Esophagus muscularis mucosa (tissue), 4 donors: Measurements from ENCODE around the gene KCP. TPM values are rescaled to one million over a fixed set of nuclear protein-coding genes. Genes with fewer than 3 reads are reported as not detected.

Experiments used
- DNase-seq: peaks from one replicate; pipeline ENCODE4 v3.0.0-alpha.2; 2017; ENCODE audit errors: extremely low spot score
- H3K27ac ChIP-seq, 4 donors: fragments of 200-600 bp; sonication (generic); replicated peaks in 1 of 4; 1 replicate in 3 of 4; 2 replicates in 1 of 4; pipeline ENCODE4 v1.5.1; 2016 to 2019; ENCODE audit warnings: mild to moderate bottlenecking in 1 of 4
- H3K27me3 ChIP-seq, 4 donors: fragments of 200-600 bp; sonication (generic); one replicate each; pipeline versions ENCODE4 v1.5.1 to v1.6.0; 2016 to 2019
- H3K36me3 ChIP-seq, 4 donors: fragments of 200-600 bp; sonication (generic); one replicate each; pipeline ENCODE4 v1.5.1; 2016 to 2019
- H3K4me1 ChIP-seq, 4 donors: fragments of 200-600 bp; sonication (generic); one replicate each; pipeline ENCODE4 v1.5.1; 2016 to 2019
- H3K4me3 ChIP-seq, 4 donors: fragments of 200-600 bp; sonication (generic); 1 replicate in 2 of 4; 2 replicates in 2 of 4; pipeline ENCODE4 v1.5.1; 2016 to 2019; ENCODE audit warnings: mild to moderate bottlenecking in 4 of 4, moderate library complexity in 1 of 4
- H3K9me3 ChIP-seq, 4 donors: fragments of 200-600 bp; sonication (generic); 1 replicate in 3 of 4; 2 replicates in 1 of 4; pipeline ENCODE4 v1.5.1; 2016 to 2019
- EP300 ChIP-seq: sonication (generic); formaldehyde crosslinking; IDR thresholded peaks from one replicate; pipeline ENCODE4 v1.6.1; 2017; ENCODE audit warnings: antibody characterized with exemption
- POLR2A ChIP-seq: fragments of 450-650 bp; IDR thresholded peaks from one replicate; pipeline ENCODE4 v1.6.1; 2017; ENCODE audit warnings: antibody characterized with exemption, moderate library complexity, mild to moderate bottlenecking, low read depth
- POLR2AphosphoS5 ChIP-seq, 2 donors: sonication (generic); formaldehyde crosslinking; IDR thresholded peaks; one replicate each; pipeline ENCODE4 v1.6.1; 2017; ENCODE audit warnings: antibody characterized with exemption in 2 of 2
- WGBS: methylation state at CpG from one replicate; pipeline ENCODE4 v1.1.5; 2018; 5-methylcytosine and 5-hydroxymethylcytosine counted together
- intact Hi-C: fragments of 100-400 bp; cut with DNase I; formaldehyde crosslinking; loops from one replicate; pipeline ENCODE4 v1.15.1; 2023
- total RNA-seq, 4 donors: library from RNA; depleted of rRNA; stranded (reverse); fragments of >200 nt; gene quantifications; one replicate each; pipeline versions ENCODE4 v1.1.0 to v1.2.1, GENCODE V29; 2016
- TF ChIP-seq, protein P1 (sequence below), 3 experiments: fragments of 200-600 bp in 2 of 3; fragments of 450-650 bp in 1 of 3; sonication (generic) in 2 of 3; IDR thresholded peaks; one replicate each; pipeline ENCODE4 v1.5.1; 2017 to 2019; ENCODE audit warnings: antibody characterized with exemption in 3 of 3, mild to moderate bottlenecking in 2 of 3, moderate library complexity in 1 of 3

The KCP gene
- total RNA-seq, 4 donors from 2014 or later, result 0.13 to 0.66 (median 0.29) TPM; not detected in 1

DNA sequence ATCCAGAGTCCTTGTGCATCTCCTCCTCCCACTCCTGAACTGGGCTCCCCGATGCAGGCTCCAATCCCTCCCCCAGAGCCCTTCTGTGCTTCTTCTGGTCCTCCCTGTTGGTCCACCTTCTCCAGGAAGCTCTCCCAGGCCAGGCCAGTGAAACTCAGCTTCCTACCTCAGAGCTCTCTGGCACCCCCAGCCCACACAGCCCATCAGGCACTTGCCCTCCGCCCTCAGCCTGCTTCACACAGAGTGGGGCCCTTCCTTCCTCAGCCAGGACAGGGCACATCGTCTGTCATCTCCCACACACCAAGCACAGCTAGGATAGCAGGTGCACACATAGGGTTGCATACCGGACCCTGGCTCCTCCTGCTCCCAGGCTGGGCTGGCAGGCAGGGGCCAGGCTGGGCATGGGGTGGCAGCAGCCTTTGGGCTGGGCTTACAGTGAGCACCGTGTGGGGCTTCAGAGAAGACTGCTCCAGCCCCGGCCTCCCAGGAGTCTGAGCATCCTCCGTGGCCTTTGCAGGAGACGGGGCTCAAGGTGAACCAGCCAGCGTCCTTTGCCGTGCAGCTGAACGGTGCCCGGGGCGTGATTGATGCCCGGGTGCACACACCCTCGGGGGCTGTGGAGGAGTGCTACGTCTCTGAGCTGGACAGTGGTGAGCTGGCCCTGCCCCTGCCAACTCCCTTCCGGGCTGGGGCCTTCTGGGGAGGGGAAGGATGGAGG, 54.3 kb downstream of the KCP start:
- 79% methylated on average over 6 of the region's 17 CpGs for WGBS
- Histone ChIP-seq H3K4me1 (peaks cover 27 to 41% (median 40%) of the 10 kb centered on the region in 4 donors), H3K27ac (peak overlapping the region in 3 of 4 donors; percentile 39 to 53 (median 42)), H3K36me3 (peaks cover 57 to 75% (median 73%) of the 10 kb centered on the region in 4 donors), H3K27me3 (no peaks in the 10 kb centered on the region), H3K4me3 (no peak overlapping the region), H3K9me3 (no peaks in the 10 kb centered on the region)
- TF ChIP-seq POLR2AphosphoS5 (IDR thresholded peaks at IDR 0.05) (no peak), EP300 (no peak), POLR2A (no peak)
- TF ChIP-seq, protein P1, sequence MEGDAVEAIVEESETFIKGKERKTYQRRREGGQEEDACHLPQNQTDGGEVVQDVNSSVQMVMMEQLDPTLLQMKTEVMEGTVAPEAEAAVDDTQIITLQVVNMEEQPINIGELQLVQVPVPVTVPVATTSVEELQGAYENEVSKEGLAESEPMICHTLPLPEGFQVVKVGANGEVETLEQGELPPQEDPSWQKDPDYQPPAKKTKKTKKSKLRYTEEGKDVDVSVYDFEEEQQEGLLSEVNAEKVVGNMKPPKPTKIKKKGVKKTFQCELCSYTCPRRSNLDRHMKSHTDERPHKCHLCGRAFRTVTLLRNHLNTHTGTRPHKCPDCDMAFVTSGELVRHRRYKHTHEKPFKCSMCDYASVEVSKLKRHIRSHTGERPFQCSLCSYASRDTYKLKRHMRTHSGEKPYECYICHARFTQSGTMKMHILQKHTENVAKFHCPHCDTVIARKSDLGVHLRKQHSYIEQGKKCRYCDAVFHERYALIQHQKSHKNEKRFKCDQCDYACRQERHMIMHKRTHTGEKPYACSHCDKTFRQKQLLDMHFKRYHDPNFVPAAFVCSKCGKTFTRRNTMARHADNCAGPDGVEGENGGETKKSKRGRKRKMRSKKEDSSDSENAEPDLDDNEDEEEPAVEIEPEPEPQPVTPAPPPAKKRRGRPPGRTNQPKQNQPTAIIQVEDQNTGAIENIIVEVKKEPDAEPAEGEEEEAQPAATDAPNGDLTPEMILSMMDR (IDR thresholded peaks at IDR 0.05), result no peak
- DNase-seq, result no peak
- intact Hi-C loops, result no loop called here

DNA sequence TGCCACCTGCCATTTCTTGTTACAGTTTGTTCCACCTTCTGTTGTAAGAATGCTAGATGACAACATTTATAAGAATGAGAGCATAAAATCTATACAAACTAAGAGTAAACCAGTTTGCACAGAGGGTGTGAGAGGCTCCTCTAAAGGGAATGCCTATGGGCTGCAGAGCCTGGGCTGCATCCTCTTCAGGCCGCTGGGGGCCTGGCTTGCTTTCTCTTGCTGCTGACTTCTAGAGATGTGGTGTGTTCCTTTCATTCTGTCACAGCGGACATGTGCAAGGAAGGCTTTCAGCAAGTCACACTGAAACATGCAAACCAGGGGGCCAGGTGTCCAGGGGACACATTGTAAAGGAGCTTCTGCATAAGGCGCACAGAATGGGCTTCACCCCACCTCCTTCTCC, 55.0 kb downstream of the KCP start:
- Histone ChIP-seq H3K27ac (peak overlapping the region in 1 of 4 donors; percentile 42), H3K4me1 (peaks cover 22 to 35% (median 33%) of the 10 kb centered on the region in 4 donors), H3K9me3 (no peaks in the 10 kb centered on the region), H3K27me3 (no peaks in the 10 kb centered on the region), H3K36me3 (peaks cover 63 to 81% (median 79%) of the 10 kb centered on the region in 4 donors), H3K4me3 (no peak overlapping the region)
- intact Hi-C loops, result no loop called here
- no peak for TF ChIP-seq EP300
- TF ChIP-seq, protein P1 (IDR thresholded peaks at IDR 0.05), result no peak
- TF ChIP-seq POLR2A, result no peak
- TF ChIP-seq POLR2AphosphoS5 (IDR thresholded peaks at IDR 0.05), result no peak
- WGBS, result 60% methylated on average over 2 of the region's 3 CpGs
- no peak for DNase-seq

DNA sequence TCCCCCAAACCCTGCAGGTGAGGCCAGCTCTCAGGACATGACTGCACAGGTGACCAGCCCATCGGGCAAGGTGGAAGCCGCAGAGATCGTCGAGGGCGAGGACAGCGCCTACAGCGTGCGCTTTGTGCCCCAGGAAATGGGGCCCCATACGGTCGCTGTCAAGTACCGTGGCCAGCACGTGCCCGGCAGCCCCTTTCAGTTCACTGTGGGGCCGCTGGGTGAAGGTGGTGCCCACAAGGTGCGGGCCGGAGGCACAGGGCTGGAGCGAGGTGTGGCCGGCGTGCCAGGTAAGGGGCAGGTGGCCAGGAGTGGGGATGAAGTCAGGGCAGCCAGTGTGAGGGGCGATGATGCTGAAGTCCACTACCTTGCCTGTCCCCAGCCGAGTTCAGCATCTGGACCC, 56.1 kb downstream of the KCP start:
- H3K4me3 ChIP-seq, result no peak overlapping the region
- H3K36me3 ChIP-seq, result peaks cover 73 to 93% (median 91%) of the 10 kb centered on the region in 4 donors
- WGBS, result 93% methylated on average over 18 of the region's 21 CpGs
- no peak for DNase-seq
- intact Hi-C loops, result no loop called here
- no peaks in the 10 kb centered on the region for H3K9me3 ChIP-seq
- H3K27ac ChIP-seq, result peak overlapping the region in 1 of 4 donors; percentile 10
- no peaks in the 10 kb centered on the region for H3K27me3 ChIP-seq
- H3K4me1 ChIP-seq, result peaks cover 10 to 24% (median 22%) of the 10 kb centered on the region in 4 donors
- no peak for TF ChIP-seq POLR2AphosphoS5 (IDR thresholded peaks at IDR 0.05)
- TF ChIP-seq EP300, result no peak
- TF ChIP-seq POLR2A, result no peak
- TF ChIP-seq, protein P1 (IDR thresholded peaks at IDR 0.05), result no peak

DNA sequence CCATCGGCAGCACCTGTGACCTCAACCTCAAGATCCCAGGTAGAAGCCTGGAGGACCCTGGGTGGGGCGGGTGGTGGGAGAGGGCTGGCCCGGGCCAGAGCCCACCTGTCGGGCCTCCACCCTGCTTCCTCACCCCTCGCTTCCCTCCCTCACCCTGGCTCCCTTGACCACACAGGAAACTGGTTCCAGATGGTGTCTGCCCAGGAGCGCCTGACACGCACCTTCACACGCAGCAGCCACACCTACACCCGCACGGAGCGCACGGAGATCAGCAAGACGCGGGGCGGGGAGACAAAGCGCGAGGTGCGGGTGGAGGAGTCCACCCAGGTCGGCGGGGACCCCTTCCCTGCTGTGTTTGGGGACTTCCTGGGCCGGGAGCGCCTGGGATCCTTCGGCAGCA, 56.7 kb downstream of the KCP start:
- Histone ChIP-seq H3K36me3 (peaks cover 79 to 96% (median 94%) of the 10 kb centered on the region in 4 donors), H3K27me3 (no peaks in the 10 kb centered on the region), H3K9me3 (no peaks in the 10 kb centered on the region), H3K4me3 (no peak overlapping the region), H3K4me1 (peaks cover 4 to 18% (median 16%) of the 10 kb centered on the region in 4 donors), H3K27ac (peak overlapping the region in 3 of 4 donors; percentile 16 to 53 (median 44))
- WGBS, result 83% methylated on average over 19 of the region's 23 CpGs
- no peak for DNase-seq
- TF ChIP-seq EP300 (no peak), POLR2A (no peak), POLR2AphosphoS5 (IDR thresholded peaks at IDR 0.05) (no peak)
- TF ChIP-seq, protein P1 (IDR thresholded peaks at IDR 0.05), result no peak
- intact Hi-C loops, result no loop called here
